CD4-positive, alpha-beta T cell treated with Interleukin-15 for 1 hour (primary cell): Measurements from ENCODE around the gene PKDCC.

Experiments used
- DNase-seq: peaks from one replicate; pipeline ENCODE4 v3.0.0-alpha.2; 2020

The PKDCC gene

DNA sequence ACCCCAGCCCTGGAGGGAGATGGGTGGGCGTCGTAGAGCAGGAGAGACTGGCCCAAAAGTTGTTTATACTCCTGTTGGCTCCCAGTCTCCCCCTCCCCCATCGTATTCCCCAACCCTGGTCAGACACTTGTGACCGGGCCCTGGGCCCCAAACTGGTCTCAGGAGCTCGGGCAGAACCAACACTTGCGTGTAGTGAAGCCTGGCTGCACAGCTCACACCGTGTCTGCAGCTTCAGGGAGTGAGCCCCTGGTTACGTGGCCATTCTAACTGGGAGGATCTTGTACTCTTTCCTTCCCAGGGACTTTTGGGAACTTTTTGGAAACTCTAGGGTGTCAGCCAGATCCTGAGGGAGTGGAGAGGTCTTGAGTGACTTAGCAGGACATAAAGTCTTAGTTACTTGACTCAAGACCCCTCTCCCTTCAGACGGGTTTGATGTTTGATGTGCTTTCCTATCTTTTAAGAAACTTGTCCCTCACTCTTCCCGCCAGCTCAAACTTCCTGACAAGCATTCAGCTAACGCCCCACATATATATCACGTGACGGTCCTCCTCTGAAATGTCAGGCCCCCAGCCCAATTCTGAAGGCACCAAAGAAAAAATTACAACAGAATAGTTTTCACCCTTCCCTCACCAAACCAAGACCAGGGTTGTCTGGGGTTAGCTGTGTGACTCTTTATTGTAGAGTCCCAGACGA, 2.3 kb downstream of the PKDCC start:
- no peak for DNase-seq

- no peak for DNase-seq
Observed at GRCh38 chr2:42050703-42051542, 3.1 kb downstream of the PKDCC start.

- DNase-seq = no peak
Observed at GRCh38 chr2:42051543-42052235, 3.9 kb downstream of the PKDCC start.

DNA sequence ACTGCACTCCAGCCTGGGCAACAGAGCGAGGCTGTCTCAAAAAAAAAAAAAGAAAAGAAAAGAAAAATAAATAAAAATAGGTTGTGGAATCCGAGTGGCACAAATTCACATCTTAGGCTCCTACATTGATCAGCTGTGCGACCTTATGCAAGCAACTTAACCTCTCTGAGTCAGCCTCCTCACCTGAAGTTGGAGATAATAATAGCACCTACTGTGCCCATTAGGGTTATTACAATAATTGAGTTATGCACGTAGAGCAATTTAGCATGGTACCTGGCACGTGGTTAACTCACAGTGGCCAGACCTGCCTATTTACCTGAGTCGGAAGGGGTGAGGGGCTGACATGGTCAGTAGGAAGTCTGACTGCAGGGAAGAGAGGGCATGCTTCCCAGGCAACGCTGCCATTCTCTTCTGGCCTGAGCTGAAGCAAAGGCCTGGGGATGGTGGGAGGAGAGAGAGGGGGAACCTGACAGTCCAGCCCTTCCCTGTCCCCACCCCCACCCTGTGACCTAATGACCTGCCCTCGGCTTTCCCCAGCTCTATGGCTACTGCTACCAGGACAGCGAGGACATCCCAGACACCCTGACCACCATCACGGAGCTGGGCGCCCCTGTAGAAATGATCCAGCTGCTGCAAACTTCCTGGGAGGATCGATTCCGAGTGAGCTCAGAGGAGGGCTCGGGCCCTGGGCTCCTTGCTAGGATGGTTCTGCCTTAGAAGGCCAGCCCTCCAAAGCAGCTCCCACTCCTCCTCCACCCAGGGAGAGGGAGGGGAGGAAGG, 5.1 kb downstream of the PKDCC start:
- no peak for DNase-seq

- DNase-seq = no peak
Observed at GRCh38 chr2:42053482-42053790, 5.6 kb downstream of the PKDCC start.

- no peak for DNase-seq
Observed at GRCh38 chr2:42053791-42054701, 6.2 kb downstream of the PKDCC start.

- no peak for DNase-seq
Observed at GRCh38 chr2:42054714-42055430, 7.1 kb downstream of the PKDCC start.

- DNase-seq = no peak
Observed at GRCh38 chr2:42055573-42056514, 8.0 kb downstream of the PKDCC start.

- no peak for DNase-seq
Observed at GRCh38 chr2:42057159-42057901, 9.5 kb downstream of the PKDCC start.

GRCh38 chr2:42057902-42058450, 10.2 kb downstream of the PKDCC start:
- DNase-seq = no peak

GRCh38 chr2:42059261-42059898, 11.6 kb downstream of the PKDCC start:
- no peak for DNase-seq

GRCh38 chr2:42060028-42060427, 12.2 kb downstream of the PKDCC start:
- DNase-seq = no peak

DNA sequence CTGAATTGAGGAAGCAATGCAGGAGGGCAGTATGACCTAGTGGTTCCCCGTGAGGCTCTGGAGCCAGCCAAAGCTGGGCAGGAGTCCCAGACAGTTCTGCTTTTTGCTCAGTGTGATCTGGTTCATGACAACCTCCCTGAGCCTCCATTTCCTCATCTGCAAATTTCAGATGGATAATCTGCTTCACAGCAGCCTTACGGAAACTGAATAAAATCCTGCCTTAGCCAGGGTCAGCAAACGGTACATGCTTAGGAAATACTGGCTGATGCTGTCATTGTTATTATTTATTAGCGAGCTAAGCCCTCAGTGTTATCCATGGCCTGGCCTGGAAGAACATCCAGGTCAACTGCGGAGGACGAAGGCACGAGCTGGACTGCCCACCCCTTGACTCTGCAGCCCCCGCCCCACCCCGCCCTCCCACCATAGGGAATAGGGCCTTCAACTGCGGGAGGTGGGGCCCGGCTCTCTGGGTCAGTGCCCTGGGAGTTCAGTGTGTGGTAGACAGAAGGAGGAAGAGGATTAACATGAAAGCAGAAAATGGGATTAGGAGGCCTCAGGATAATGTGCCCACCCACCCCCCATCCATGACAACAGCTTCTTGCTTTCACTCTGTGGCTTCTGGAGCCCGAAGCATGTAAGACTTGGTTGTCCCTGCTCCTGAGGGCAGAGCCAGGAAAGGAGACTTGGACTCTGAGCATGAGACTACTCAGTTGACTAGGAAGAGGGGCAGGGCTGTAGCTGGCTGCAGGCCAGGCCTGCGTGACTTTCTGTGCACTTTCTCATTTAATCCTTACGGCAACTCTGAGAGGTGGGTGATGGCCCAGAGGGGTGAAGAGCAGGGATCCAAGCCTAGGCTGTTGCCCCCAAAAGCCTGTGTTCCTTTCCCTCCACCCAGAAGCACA, 13.1 kb downstream of the PKDCC start:
- DNase-seq = no peak

GRCh38 chr2:42061839-42062238, 14.0 kb downstream of the PKDCC start:
- no peak for DNase-seq

DNA sequence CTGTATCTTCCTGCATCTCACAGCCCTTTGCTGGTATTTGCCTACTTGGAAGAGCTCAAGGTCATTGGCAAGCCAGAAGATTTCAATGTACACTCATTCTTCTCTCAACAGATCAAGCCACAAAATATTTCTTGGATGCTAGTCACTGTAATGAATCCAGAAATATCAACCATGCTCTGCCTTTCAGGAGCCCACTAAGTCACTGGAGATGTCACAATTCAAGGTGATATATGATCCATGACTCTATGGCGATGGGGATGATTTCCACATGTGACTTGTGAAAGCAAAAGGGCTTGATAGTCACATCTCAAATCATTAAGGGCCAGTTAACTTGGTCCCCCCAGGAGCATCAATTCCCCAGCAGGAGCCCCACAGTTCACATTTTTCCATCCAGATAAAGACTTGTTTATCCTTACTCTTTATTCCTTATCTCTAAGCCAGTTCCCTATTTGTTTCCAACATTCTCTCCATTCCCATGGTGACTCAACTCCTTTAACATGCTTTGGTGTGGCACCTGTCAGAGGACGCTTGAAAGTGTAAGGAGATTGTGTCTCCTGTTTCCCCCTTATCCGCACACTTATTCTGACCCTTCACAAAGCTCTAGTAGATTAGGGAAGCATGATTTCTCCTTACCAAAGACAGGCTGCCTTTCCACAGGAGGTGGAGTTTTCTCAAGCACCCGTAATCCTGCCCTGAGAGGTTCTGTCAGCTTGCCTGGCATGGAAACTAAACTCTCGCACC, 15.8 kb downstream of the PKDCC start:
- no peak for DNase-seq

DNA sequence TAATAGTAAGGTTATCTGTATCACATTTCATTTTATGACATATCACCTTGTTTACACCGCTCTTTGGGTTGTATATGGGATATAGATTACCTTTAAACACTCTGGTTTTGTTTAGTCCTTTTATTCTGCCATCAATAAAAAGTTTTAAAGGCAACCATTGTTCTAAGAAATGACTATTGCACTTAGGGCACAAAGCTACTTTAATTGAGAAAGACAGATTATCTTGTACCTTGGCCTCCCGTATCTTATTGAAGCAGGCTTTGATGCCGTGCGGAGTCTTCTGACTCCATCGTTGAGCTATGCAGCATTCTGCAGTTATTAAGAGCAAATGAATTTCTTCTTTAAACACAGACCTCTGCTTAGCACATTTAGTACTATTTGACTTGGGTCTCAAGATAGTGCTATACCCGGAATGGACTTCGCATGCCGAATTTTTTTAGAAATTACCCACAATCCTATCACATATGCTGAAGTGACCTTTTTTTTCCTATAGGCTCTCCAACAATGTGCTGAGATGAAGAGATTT, 16.7 kb downstream of the PKDCC start:
- no peak for DNase-seq
